ENCODE results near the gene COL11A2. TPM values are rescaled to one million over a fixed set of nuclear protein-coding genes. Genes with fewer than 3 reads are reported as not detected.

The COL11A2 gene
- total RNA-seq, 1 donor from 2014 or later: 11.9 TPM

- no peak overlapping the region for H3K27ac Mint-ChIP-seq
- no peak for TF ChIP-seq CTCF (conservative IDR thresholded peaks at IDR 0.05)
- no peaks in the 10 kb centered on the region for H3K9me3 Mint-ChIP-seq
- H3K27me3 Mint-ChIP-seq: peaks cover 8% of the 10 kb centered on the region
- no peak overlapping the region for H3K4me3 Mint-ChIP-seq
- no peak for DNase-seq (ENCODE audit: extremely low spot score, unreplicated experiment)
- peaks cover 10% of the 10 kb centered on the region for H3K4me1 Mint-ChIP-seq (ENCODE audit: unreplicated experiment)
- H3K36me3 Mint-ChIP-seq: no peaks in the 10 kb centered on the region
Measured at GRCh38 chr6:33173535-33174180, 18.6 kb downstream of the COL11A2 start.

GRCh38 chr6:33172688-33173534 is 19.4 kb downstream of the COL11A2 start:
- Mint-ChIP-seq H3K4me3 (no peak overlapping the region), H3K36me3 (no peaks in the 10 kb centered on the region), H3K4me1 (ENCODE audit: unreplicated experiment) (peaks cover 3% of the 10 kb centered on the region), H3K27me3 (peaks cover 4% of the 10 kb centered on the region), H3K27ac (no peak overlapping the region), H3K9me3 (no peaks in the 10 kb centered on the region)
- DNase-seq (ENCODE audit: extremely low spot score, unreplicated experiment): no peak
- peak; percentile 52 for TF ChIP-seq CTCF (conservative IDR thresholded peaks at IDR 0.05)

GRCh38 chr6:33171880-33172687 is 20.2 kb downstream of the COL11A2 start:
- TF ChIP-seq CTCF (conservative IDR thresholded peaks at IDR 0.05): no peak
- H3K27ac Mint-ChIP-seq: no peak overlapping the region
- H3K9me3 Mint-ChIP-seq: no peaks in the 10 kb centered on the region
- H3K4me3 Mint-ChIP-seq: no peak overlapping the region
- DNase-seq (ENCODE audit: extremely low spot score, unreplicated experiment): no peak
- H3K27me3 Mint-ChIP-seq: peaks cover 4% of the 10 kb centered on the region
- H3K4me1 Mint-ChIP-seq (ENCODE audit: unreplicated experiment): no peaks in the 10 kb centered on the region
- no peaks in the 10 kb centered on the region for H3K36me3 Mint-ChIP-seq

- no peak for DNase-seq (ENCODE audit: extremely low spot score, unreplicated experiment)
- Mint-ChIP-seq H3K4me1 (ENCODE audit: unreplicated experiment) (no peaks in the 10 kb centered on the region), H3K36me3 (no peaks in the 10 kb centered on the region), H3K4me3 (no peak overlapping the region), H3K9me3 (no peaks in the 10 kb centered on the region), H3K27ac (no peak overlapping the region), H3K27me3 (peaks cover 4% of the 10 kb centered on the region)
- TF ChIP-seq CTCF (conservative IDR thresholded peaks at IDR 0.05): no peak
Measured at GRCh38 chr6:33171016-33171879, 21.0 kb downstream of the COL11A2 start.
